ENCODE measurements around the gene GBF1.
"Not testable (repeated sequence)": the region's sequence is repeated elsewhere in the genome, so short reads cannot be mapped to it uniquely, and the experiment has no call there.

The GBF1 gene

GRCh38 chr10:102274062-102274461 lies 28.7 kb downstream of the GBF1 start:
- no peak for DNase-seq (ENCODE audit: low read depth)

DNA sequence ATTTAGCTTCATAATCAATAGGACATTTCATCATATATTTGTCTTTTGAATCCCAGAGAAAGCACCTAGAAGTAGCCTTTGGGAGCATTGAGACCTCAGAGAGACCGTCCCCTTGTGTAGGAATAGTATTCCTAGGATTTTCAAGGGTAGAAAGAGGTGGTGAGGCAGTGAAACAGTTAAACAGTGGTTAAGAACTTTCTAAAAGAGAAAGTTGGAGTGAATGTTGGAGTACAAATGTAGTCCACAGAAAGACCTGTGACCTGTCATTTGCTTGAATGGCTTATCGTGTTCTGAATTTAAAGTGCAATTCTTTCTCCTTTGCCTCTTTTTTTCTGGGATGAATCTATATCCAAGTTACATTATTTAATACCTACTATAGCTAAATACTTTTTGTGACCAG lies 30.0 kb downstream of the GBF1 start:
- DNase-seq (ENCODE audit: low read depth): no peak

DNA sequence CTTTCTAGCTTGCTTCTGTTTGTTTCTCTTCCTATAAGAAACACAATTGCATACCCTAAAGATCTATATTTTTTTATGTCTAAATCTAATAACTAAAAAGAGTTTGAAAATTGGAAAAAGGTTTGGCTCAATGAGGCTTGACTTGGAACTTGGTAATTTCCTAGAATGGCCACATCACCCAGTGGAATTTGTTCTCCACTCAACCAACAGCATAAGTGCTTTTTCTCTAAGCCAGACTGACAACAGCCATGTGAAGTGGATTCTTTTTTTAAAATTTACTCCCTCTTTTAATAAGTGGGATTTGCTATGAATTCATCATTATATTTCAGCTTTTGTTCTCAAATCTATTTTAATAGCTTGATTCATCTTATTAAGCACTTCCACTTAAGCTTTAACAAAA lies 33.8 kb downstream of the GBF1 start:
- no peak for DNase-seq (ENCODE audit: low read depth)

- DNase-seq (ENCODE audit: low read depth): no peak
Observed at GRCh38 chr10:102280397-102281101, 35.2 kb downstream of the GBF1 start.

- no peak for DNase-seq (ENCODE audit: low read depth)
Observed at GRCh38 chr10:102281102-102281487, 35.8 kb downstream of the GBF1 start.

GRCh38 chr10:102283488-102283887 lies 38.2 kb downstream of the GBF1 start:
- DNase-seq (ENCODE audit: low read depth): no peak

DNA sequence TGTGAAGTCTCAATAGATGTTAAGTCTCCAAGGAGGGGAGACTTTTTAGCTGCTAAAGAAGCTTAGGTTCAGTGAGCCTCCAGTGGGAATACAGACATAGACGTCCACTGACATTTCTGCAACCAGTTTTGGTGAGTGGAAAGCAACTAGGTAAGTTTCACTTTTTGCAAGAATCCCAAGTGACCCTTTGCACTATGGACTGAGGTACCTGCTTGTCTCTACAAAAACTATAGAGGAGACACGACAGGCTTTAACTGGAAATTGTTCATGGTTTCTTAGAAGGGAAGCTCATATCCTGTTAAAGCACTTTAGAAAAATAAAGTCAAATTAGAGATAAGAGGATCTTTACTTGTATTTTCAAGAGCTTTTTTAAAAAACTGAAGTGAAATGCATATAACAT lies 38.6 kb downstream of the GBF1 start:
- no peak for DNase-seq (ENCODE audit: low read depth)

DNA sequence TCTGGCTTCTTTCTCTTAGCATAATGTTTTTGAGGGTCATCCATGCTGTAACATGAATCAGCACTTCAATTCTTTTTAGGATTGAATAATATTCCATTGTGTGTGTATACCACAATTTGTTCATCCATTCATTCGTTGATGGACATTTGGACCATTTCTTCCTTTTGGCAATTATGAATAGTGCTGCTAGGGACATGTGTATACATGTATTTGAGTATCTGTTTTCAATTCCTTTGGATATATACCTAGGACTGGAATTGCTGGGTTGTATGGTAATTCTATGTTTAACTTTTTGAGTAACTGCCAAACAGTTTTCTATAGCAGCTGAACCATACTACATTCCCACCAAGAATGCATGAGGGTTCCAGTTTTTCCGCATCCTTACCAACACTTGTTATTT lies 39.2 kb downstream of the GBF1 start:
- no peak for DNase-seq (ENCODE audit: low read depth)

GRCh38 chr10:102285133-102285532 lies 39.8 kb downstream of the GBF1 start:
- no peak for DNase-seq (ENCODE audit: low read depth)

DNA sequence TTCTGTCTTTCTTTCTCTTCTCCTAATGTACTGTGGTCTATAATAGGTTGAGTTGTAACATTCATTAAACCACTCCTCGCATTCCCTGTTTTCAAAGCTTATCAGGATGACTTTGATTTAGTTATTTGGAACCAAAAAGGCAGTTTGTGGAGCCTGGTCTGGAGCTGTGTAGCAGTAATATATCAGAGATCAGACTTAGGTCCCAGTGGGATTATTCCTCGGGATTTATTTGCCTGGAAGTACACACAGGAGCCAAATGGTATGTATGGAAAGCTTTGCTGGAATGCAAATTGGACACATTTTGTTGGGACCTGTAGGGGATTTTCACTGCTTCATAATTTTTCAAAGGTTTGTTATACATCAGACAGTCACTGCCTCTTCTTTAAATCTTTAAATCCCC lies 40.9 kb downstream of the GBF1 start:
- no peak for DNase-seq (ENCODE audit: low read depth)

- DNase-seq (ENCODE audit: low read depth): no peak
Observed at GRCh38 chr10:102287538-102287937, 42.2 kb downstream of the GBF1 start.

DNA sequence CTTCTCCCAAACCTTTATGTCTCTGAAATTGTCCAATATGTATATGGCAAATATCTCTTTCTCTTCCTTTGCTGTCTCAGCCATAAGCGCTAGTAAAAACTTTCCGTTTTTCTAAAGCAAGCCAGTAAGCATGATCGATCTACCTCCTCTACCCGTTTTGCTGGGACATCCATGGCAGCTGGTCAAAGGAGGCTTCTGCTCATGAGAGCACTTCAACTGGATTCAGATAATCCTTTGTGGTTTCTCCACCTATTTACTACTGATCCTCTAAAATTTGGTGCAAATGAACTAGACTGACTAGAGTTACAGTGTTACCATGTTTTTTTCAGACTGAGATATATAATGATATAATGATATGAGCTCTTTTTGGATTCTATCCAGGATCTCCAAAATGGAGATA lies 42.7 kb downstream of the GBF1 start:
- no peak for DNase-seq (ENCODE audit: low read depth)

GRCh38 chr10:102289356-102289755 lies 44.0 kb downstream of the GBF1 start:
- no peak for DNase-seq (ENCODE audit: low read depth)

DNA sequence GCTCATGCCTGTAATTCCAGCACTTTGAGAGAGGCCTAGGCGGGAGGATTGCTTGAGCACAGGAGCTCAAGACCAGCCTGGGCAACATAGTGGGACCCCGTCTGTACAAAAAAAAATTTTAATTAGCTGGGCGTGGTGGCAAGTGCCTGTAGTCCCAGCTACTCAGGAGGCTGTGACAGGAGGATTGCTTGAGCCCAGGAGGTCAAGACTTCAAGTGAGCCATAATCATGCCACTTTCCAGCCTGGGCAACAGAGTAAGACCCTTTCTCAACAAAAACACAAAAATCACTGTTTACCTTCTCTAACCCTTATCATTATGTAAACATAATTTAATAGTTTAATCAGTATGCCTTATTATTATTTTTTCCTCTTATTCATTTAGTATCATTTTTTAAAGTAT lies 44.5 kb downstream of the GBF1 start:
- DNase-seq (ENCODE audit: low read depth): no peak

GRCh38 chr10:102291221-102291905 lies 46.0 kb downstream of the GBF1 start:
- DNase-seq (ENCODE audit: low read depth): no peak

GRCh38 chr10:102297101-102297500 lies 51.8 kb downstream of the GBF1 start:
- no peak for DNase-seq (ENCODE audit: low read depth)

DNA sequence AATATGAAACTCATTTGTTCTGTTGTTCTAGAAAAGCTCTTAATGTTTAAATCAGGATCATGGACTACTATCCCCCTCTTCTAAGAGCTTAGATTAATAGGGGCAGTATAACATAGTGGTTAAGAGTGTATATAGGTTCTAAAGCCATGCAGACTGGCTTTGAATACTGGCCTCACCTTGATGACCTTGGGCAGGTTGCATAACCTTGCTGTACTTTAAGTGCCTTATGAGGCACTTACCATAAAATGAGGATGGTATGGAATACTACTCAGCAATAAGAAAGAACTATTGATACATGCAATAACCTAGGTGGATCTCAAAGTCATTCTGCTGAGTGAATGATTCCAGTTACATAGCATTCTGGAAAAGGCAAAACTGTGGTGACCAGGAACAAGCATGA lies 53.6 kb downstream of the GBF1 start:
- no peak for DNase-seq (ENCODE audit: low read depth)

DNA sequence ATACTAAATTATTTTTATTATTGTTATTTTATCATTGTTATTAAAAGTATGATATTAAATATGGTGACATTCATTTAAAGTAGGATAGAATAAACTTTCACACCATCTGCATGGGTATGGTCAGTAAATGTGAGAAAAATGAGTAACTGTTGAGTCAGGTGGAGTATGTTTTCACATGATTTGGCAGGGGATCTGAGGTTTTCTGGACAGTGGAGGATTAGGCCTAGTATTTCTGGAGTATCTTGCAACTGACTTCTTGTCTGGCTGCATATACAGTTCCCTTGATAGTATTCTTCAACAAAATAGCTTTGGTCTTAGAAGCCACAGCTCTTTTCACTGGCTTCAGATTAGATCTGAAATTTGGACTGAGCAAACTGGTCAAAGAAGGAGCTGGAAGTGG lies 54.5 kb downstream of the GBF1 start:
- DNase-seq (ENCODE audit: low read depth): no peak

GRCh38 chr10:102300278-102300843 lies 55.0 kb downstream of the GBF1 start:
- DNase-seq (ENCODE audit: low read depth): no peak

DNA sequence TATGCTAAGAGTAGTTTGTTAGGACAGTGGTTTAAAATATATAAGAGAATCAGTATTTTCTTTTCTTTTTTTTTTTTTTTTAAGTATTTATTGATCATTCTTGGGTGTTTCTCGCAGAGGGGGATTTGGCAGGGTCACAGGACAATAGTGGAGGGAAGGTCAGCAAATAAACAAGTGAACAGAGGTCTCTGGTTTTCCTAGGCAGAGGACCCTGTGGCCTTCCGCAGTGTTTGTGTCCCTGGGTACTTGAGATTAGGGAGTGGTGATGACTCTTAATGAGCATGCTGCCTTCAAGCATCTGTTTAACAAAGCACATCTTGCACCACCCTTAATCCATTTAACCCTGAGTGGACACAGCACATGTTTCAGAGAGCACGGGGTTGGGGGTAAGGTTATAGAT lies 55.6 kb downstream of the GBF1 start:
- not testable (repeated sequence) for DNase-seq (ENCODE audit: low read depth)

DNA sequence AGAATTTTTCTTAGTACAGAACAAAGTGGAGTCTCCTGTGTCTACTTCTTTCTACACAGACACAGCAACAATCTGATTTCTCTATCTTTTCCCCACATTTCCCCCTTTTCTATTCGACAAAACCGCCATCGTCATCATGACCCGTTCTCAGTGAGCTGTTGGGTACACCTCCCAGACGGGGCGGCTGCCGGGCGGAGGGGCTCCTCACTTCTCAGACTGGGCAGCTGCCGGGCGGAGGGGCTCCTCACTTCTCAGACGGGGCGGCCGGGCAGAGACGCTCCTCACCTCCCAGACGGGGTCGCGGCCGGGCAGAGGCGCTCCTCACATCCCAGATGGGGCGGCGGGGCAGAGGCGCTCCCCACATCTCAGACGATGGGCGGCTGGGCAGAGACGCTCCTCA lies 56.0 kb downstream of the GBF1 start:
- DNase-seq (ENCODE audit: low read depth): not testable (repeated sequence)

DNA sequence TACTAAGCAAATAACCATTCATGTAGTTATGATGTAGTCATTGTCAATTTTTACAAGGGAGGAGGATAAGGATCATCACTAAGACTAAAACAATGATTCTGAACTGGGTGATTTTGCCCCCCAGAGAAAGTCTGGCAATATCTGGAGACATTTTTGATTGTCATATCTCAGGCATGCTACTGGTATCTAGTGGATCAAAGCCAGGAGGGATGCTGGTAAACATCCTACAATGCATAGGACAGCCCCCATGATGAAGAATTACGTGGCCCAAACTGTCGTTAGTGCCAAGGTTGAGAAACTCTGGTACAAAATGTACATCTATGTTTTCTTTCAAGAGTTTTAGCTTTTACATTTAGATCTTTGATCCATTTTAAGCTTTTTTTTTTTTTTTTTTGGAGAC lies 57.3 kb downstream of the GBF1 start:
- DNase-seq (ENCODE audit: low read depth): no peak

DNA sequence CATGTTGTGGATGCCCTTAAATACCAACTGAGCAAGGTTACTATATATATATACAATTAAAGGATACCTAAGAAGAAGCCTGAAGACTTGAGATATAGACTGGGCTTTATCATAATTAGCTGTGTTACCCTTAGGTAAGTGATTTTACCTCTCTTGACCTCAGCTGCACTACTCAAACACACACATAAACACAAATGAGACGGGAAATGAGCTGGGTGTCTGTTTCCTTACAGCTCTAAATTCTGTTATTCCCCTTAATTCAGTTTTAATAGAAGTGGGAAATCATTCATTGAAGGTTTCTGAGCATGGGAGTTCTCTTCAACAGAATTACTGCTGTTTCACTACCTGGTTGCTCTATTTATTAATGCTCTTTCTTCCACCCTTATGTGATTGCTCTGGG lies 60.7 kb downstream of the GBF1 start:
- DNase-seq (ENCODE audit: low read depth): no peak

GRCh38 chr10:102306710-102307109 lies 61.4 kb downstream of the GBF1 start:
- no peak for DNase-seq (ENCODE audit: low read depth)
